HG03521 (cell line): ENCODE data around the gene KIF25.
"Not testable (repeated sequence)": the region's sequence is repeated elsewhere in the genome, so short reads cannot be mapped to it uniquely, and the experiment has no call there.

Source experiments
- ATAC-seq: cut with Tn5 transposase; IDR thresholded peaks from one replicate; pipeline ENCODE4 v1.9.1; 2021; ENCODE audit warnings: mild to moderate bottlenecking, moderate library complexity; ENCODE audit not compliant: unreplicated experiment

The KIF25 gene

GRCh38 chr6:167993169-167993568 is 4.3 kb upstream of the KIF25 start:
- ATAC-seq = no peak

GRCh38 chr6:167993831-167994230 is 3.6 kb upstream of the KIF25 start:
- ATAC-seq = no peak

GRCh38 chr6:167995302-167995701 is 2.2 kb upstream of the KIF25 start:
- ATAC-seq = no peak

GRCh38 chr6:167995731-167996151 is 1.7 kb upstream of the KIF25 start:
- no peak for ATAC-seq

- no peak for ATAC-seq
These were observed 859 bp upstream of the KIF25 start for GRCh38 chr6:167996424-167997199.

GRCh38 chr6:167998215-167998614 is 744 bp downstream of the KIF25 start:
- ATAC-seq = no peak

- ATAC-seq = no peak
These were observed 2.9 kb downstream of the KIF25 start for GRCh38 chr6:168000198-168001028.

- no peak for ATAC-seq
These were observed 3.5 kb downstream of the KIF25 start for GRCh38 chr6:168001029-168001332.

- not testable (repeated sequence) for ATAC-seq
These were observed 4.0 kb downstream of the KIF25 start for GRCh38 chr6:168001514-168001913.

GRCh38 chr6:168002804-168003203 is 5.3 kb downstream of the KIF25 start:
- ATAC-seq = no peak

GRCh38 chr6:168004023-168004422 is 6.6 kb downstream of the KIF25 start:
- ATAC-seq = no peak

- no peak for ATAC-seq
These were observed 7.5 kb downstream of the KIF25 start for GRCh38 chr6:168004945-168005344.

GRCh38 chr6:168005796-168006195 is 8.3 kb downstream of the KIF25 start:
- ATAC-seq = no peak

- no peak for ATAC-seq
These were observed 10.3 kb downstream of the KIF25 start for GRCh38 chr6:168007592-168008338.

- no peak for ATAC-seq
These were observed 11.9 kb downstream of the KIF25 start for GRCh38 chr6:168009331-168009730.

GRCh38 chr6:168011291-168011690 is 13.8 kb downstream of the KIF25 start:
- ATAC-seq = no peak

- no peak for ATAC-seq
These were observed 15.2 kb downstream of the KIF25 start for GRCh38 chr6:168012431-168013249.

GRCh38 chr6:168013250-168013915 is 15.9 kb downstream of the KIF25 start:
- no peak for ATAC-seq

GRCh38 chr6:168014428-168014827 is 17.0 kb downstream of the KIF25 start:
- ATAC-seq = no peak

- ATAC-seq = no peak
These were observed 17.5 kb downstream of the KIF25 start for GRCh38 chr6:168015009-168015408.
